ENCODE data around the gene DISP1. TPM values are rescaled to one million over a fixed set of nuclear protein-coding genes. Genes with fewer than 3 reads are reported as not detected.
"Not testable (repeated sequence)": the region's sequence is repeated elsewhere in the genome, so short reads cannot be mapped to it uniquely, and the experiment has no call there.

DISP1 gene
- total RNA-seq, 1 donor from 2014 or later, result 7.1 TPM

GRCh38 chr1:222798116-222798515 lies 16.7 kb upstream of the DISP1 start:
- DNase-seq (ENCODE audit: low spot score), result no peak

DNA sequence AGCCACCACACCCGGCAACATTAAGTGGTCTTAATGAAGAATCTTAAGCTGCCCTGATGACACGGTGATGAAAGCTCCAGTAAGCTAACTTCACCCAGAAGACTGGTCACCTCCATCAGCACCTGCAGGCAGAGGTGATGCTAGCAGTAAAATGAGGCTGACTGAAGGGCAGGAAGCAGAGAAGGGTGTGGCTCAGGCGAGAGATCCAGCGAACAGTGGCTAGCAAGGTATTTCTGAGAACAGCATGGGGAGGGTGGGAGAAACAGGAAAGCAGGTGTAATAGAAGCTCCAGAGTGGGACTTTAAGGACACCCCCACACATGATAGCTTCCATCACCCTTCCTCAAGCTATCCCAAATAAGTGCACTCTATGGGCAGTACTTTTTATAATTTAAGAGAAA lies 15.9 kb upstream of the DISP1 start:
- no peak for DNase-seq (ENCODE audit: low spot score)

DNA sequence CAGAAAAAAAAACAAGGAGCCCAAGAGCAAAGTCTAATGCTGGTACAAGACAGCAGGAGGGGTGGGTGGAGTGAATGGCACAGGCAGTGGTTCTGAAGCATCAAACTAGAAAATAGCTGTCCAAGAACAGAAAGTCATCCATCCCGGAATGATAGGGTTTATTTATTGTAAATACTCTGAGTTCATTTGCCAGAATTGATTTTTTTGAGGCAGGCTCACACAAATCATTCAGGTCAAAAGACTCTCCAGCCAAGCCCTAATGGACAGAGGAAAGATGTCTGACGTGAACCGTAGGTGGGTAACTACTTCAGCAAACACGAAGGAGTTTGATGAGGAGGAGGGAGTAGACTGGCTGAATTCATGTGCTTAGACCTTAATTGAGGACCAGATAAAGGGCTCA lies 13.8 kb upstream of the DISP1 start:
- no peak for DNase-seq (ENCODE audit: low spot score)

DNA sequence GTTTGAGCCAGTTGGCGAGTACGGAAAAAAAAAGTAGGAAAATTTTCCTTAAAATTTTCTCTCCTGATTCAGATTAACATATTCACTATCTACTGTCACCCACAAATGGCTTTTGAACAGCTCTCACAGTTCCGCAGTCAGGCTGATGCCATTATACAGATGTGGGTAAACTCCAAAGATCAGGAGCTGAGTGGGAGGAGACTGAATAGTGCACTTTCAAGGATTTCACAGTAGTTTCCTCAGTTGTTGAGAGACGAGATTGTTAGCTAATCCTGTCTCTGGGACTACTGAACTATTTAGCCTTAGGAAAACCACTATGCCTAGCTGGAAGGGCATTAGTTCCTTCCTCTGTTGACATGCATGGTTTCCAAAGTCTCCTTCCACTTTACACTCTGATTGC lies 3.2 kb upstream of the DISP1 start:
- no peak for DNase-seq (ENCODE audit: low spot score)

- DNase-seq (ENCODE audit: low spot score), result no peak
These were observed 838 bp upstream of the DISP1 start for GRCh38 chr1:222813866-222814535.

DNA sequence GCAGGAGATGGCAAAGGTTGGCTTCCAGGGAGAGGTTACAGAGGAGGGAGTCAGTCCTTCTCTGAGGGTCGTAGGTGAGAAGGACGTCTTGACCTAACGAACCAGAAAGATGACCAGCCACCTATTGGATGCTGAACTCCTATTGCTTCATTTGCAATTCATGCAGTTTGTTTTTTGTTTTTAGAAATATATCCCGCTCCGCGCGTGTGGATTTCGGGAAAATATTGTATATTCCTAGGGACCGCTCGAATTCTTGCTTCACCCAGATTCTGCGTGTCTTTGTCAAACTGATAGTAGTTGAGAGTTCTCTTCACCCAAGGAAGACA lies 564 bp downstream of the DISP1 start:
- DNase-seq (ENCODE audit: low spot score), result no peak

GRCh38 chr1:222817529-222817928 lies 2.7 kb downstream of the DISP1 start:
- DNase-seq (ENCODE audit: low spot score), result no peak

DNA sequence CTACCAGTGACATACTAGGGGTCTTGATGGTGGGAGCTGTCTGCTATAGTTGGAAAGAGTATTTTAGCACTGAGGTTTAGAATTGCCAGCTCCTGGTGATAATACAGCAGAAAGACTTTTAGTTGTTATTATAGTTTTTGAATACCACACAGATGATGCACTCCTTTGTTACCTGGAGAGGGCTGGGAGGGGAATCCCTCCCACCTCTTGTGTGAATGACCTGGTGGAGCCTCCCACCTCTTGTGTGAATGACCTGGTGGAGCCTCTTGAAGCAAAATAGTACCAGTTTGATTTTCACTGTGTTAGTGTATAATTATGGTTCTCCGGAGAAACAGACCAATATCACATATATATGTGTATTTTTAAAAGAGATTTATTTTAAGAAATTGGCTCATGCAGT lies 3.3 kb downstream of the DISP1 start:
- DNase-seq (ENCODE audit: low spot score), result no peak

DNA sequence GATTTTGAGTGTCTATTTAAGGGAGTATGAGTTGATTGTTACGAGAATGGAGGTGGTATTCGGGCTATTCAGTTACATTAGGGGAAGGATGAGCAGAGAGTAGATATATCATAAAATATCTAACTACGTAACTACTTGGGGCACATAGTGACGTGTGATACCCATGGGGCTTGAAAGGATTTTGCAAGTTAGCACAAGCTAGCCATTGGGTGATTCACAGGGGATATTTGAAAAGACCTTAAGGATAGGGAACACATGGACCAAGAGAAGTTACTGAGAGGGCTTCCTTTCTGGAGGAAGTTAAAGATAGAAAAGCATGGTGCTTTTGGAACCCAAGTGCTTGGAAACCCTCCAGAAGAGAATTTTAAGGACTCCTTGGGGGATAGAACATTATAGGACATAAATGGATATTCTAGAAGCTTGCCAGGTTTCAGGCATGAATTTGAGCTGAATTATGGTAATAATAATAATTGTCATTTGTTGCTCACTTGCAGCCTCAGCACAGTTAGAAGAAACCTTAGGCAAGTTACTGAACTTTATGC lies 5.4 kb downstream of the DISP1 start:
- DNase-seq (ENCODE audit: low spot score), result no peak

GRCh38 chr1:222821239-222821638 lies 6.4 kb downstream of the DISP1 start:
- DNase-seq (ENCODE audit: low spot score), result no peak

DNA sequence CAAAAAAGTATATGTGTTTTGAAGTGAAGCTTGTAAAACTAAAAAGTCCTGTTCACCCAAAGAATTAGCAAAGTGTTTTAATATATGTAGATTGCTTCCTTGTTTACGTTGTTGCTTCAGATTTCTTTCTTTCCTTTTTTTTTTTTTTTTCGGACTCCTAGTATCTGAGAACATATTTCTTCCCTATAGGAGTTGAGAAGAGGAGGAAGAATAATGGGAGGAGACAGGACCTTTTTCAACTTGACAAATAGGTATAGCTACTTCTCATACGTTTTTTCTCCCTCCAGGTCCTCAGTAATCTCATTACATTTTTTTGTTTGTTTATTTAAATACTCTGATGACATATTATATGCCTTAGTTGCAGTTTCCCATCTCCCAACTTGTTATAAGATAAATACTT lies 8.9 kb downstream of the DISP1 start:
- no peak for DNase-seq (ENCODE audit: low spot score)

DNA sequence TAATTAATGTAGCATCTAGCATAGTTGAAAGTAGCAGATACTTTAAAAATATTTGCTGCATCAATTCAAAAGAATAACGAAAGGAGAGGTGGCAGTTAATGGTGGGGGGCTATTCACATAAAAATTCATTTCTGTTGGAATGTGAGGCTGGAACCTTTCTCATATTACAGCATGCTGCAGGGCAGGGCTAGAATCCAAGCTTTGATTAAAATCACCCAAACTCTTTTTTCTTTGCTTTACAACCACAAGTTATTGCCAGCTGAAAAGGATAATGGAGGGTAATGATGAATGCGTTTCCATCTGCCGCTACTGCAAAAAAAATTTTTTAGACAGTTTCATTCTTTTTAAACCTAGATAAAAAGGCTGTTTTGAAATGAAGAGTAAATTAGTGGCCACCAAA lies 9.8 kb downstream of the DISP1 start:
- DNase-seq (ENCODE audit: low spot score), result no peak

GRCh38 chr1:222828939-222829338 lies 14.1 kb downstream of the DISP1 start:
- no peak for DNase-seq (ENCODE audit: low spot score)

- no peak for DNase-seq (ENCODE audit: low spot score)
These were observed 15.0 kb downstream of the DISP1 start for GRCh38 chr1:222829868-222830267.

DNA sequence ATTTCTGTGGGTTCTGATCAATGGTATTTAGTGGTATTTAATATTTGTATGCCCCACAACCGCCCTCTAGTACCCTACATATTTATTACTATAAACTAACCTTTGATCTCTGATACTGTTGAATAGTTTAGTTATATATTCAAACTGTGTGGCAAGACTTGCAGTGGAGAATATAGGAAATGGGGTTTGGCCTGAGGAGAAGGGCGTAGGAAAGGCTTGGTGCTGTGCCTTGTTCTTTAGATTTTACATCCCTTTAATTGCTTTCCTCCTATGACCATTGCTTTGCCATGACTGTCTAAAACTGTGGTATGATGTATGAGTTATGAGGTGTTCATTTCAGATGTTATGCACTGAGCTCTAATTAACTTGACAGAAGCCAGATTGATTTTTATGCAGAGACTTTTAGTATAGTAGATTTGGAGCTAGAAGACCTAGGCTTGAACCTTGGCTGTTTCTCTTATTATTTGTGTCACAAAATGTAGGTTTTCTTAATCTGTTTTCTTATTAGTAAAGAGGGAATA lies 18.6 kb downstream of the DISP1 start:
- no peak for DNase-seq (ENCODE audit: low spot score)

- no peak for DNase-seq (ENCODE audit: low spot score)
These were observed 28.9 kb downstream of the DISP1 start for GRCh38 chr1:222843469-222844410.

- DNase-seq (ENCODE audit: low spot score), result no peak
These were observed 29.6 kb downstream of the DISP1 start for GRCh38 chr1:222844411-222844779.

DNA sequence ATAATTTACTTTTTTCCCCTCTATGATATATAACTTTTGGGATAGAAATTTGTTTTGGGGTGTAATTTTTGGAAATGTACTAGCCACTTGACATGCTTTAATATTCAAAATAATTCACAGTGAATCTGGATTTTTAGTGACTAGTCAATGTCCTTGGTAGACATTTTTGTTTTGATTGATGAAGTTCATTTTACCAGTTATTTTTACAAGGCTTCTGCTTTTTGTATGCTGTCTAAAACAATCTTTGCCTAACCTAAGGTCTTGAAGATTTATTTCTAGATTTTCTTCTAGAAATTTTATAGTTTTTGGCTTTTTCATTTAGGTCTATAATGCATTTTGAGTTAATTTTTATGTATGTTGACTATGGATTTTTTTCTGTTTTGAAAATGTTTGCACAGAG lies 30.9 kb downstream of the DISP1 start:
- DNase-seq (ENCODE audit: low spot score), result no peak

DNA sequence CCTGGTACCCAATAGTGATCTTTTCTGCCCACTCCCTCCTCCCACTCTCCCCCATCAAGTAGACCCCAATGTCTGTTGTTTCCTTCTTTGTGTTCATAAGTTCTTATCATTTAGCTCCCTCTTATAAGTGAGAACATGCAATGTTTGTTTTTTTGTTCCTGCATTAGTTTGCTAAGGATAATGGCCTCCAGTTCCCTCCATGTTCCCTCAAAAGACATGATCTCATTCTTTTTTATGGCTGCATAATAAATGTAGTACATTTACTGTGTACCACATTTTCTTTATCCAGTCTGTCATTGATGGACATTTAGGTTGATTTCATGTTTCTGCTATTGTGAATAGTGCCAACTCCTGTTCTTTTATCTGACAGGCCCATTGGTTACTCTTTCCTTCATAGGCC lies 35.7 kb downstream of the DISP1 start:
- DNase-seq (ENCODE audit: low spot score), result not testable (repeated sequence)

DNA sequence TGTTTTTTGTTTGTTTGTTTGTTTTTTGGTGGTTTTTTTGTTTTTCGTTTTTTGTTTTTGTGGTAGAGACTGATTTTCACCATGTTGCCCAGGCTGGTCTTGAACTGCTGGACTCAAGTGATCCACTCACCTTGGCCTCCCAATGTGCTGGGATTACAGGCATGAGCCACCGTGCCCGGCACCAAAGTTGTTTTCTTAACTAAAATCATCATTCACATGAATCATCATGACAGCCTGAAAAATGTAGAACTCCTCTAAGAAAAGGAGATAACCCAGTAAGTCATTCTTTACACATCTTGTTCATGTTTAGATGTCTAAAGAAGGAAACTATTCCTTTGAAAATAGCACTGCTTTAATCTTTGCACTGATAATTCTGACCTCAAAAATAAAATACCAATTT lies 37.5 kb downstream of the DISP1 start:
- DNase-seq (ENCODE audit: low spot score), result no peak

DNA sequence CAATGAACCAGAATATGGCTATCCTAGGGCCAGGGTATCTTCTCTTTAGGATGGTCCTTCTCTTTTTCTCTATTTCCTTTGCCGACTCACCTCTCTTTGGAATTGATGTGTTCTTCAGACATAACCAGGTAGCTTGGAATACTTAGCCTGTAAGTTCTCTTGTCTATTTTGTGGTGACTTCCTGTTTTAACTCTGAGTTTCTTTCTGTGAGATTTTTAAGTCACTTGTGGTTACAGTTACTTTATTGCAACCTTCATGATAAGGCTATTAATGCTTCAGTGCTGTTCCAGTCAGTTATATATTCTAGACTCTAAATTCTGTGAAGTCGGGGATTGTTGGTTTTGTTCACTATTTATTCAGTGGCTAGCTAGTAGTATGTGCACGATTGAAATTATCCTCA lies 46.2 kb downstream of the DISP1 start:
- DNase-seq (ENCODE audit: low spot score), result no peak
